ENCODE data around the gene EFCAB7. TPM values are rescaled to one million over a fixed set of nuclear protein-coding genes. Genes with fewer than 3 reads are reported as not detected.

EFCAB7 gene
- total RNA-seq, 1 experiment from 2014 or later: 2.8 TPM

DNA sequence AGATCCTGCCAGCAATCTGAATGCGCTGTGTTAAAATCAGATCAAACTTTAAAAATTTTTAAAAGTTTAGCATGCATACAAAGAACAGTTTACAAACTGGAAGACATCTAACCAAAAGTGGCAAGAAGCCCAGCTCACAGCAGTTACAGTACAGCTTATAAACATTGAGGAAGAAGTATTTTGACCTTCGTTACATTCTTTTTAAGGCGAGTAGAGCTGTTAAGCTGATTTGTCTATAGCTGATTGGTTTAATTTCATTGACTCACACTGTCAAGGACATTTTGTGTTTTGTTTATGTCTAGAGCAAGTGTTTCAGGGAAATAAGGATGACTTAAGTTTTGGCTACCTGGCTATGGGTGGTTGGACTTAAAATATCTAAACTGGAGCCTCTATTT, 66.8 kb downstream of the EFCAB7 start (continued):
- TF ChIP-seq CTCF (IDR thresholded peaks at IDR 0.05) (no peak), ELF4 (CRISPR knock-in tag; IDR thresholded peaks at IDR 0.05; ENCODE audit: low read depth) (no peak), TP53 (CRISPR knock-in tag; IDR thresholded peaks at IDR 0.05) (no peak), FOXP1 (CRISPR knock-in tag; IDR thresholded peaks at IDR 0.05; ENCODE audit: borderline replicate concordance) (no peak)
- TF ChIP-seq, protein P1, sequence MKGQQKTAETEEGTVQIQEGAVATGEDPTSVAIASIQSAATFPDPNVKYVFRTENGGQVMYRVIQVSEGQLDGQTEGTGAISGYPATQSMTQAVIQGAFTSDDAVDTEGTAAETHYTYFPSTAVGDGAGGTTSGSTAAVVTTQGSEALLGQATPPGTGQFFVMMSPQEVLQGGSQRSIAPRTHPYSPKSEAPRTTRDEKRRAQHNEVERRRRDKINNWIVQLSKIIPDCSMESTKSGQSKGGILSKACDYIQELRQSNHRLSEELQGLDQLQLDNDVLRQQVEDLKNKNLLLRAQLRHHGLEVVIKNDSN (CRISPR knock-in tag; IDR thresholded peaks at IDR 0.05): no peak
- TF ChIP-seq, protein P2, sequence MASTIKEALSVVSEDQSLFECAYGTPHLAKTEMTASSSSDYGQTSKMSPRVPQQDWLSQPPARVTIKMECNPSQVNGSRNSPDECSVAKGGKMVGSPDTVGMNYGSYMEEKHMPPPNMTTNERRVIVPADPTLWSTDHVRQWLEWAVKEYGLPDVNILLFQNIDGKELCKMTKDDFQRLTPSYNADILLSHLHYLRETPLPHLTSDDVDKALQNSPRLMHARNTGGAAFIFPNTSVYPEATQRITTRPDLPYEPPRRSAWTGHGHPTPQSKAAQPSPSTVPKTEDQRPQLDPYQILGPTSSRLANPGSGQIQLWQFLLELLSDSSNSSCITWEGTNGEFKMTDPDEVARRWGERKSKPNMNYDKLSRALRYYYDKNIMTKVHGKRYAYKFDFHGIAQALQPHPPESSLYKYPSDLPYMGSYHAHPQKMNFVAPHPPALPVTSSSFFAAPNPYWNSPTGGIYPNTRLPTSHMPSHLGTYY (CRISPR knock-in tag; IDR thresholded peaks at IDR 0.05): no peak

GRCh38 chr1:63592536-63593302, 69.4 kb downstream of the EFCAB7 start:
- Mint-ChIP-seq H3K27me3 (ENCODE audit: low read depth) (no peaks in the 10 kb centered on the region), H3K9me3 (no peaks in the 10 kb centered on the region), H3K4me3 (peak overlapping the region; percentile 90), H3K36me3 (peaks cover 6% of the 10 kb centered on the region; the same call in 1 of the 2 replicates), H3K27ac (peak overlapping the region; percentile 92; the same call in 1 of the 2 replicates), H3K4me1 (peaks cover 24% of the 10 kb centered on the region)
- ChIA-PET POLR2A (no interaction called here), CTCF (interaction anchor here (3.0 kb wide), 1 partner anchor 17 kb away, joined by 21 read pairs; no protein-coding TSS in a partner anchor)
- ATAC-seq (peak; percentile 87; the same call in 1 of the 2 replicates), DNase-seq (ENCODE audit: low spot score) (no peak)
- TF ChIP-seq ZNF219 (CRISPR knock-in tag; IDR thresholded peaks at IDR 0.05; ENCODE audit: borderline replicate concordance) (no peak), ZNF425 (CRISPR knock-in tag; conservative IDR thresholded peaks at IDR 0.05) (no peak), NFE2L1 (CRISPR knock-in tag; IDR thresholded peaks at IDR 0.05) (no peak), ATF2 (CRISPR knock-in tag; IDR thresholded peaks at IDR 0.05; ENCODE audit: borderline replicate concordance, low read depth) (no peak), ZNF263 (CRISPR knock-in tag; IDR thresholded peaks at IDR 0.05; ENCODE audit: low read depth) (no peak), IRF2 (CRISPR knock-in tag; IDR thresholded peaks at IDR 0.05; ENCODE audit: borderline replicate concordance, low read depth) (no peak), OVOL2 (CRISPR knock-in tag; IDR thresholded peaks at IDR 0.05; ENCODE audit: borderline replicate concordance) (no peak), MLX (CRISPR knock-in tag; IDR thresholded peaks at IDR 0.05) (no peak), JAZF1 (CRISPR knock-in tag; IDR thresholded peaks at IDR 0.05) (no peak), NR1H2 (CRISPR knock-in tag; IDR thresholded peaks at IDR 0.05) (no peak), GTF2I (CRISPR knock-in tag; conservative IDR thresholded peaks at IDR 0.05) (no peak)
- TF ChIP-seq, protein P2 (CRISPR knock-in tag; IDR thresholded peaks at IDR 0.05): no peak
- TF ChIP-seq, protein P3, sequence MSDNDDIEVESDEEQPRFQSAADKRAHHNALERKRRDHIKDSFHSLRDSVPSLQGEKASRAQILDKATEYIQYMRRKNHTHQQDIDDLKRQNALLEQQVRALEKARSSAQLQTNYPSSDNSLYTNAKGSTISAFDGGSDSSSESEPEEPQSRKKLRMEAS (CRISPR knock-in tag; IDR thresholded peaks at IDR 0.05): no peak
- TF ChIP-seq, protein P4, sequence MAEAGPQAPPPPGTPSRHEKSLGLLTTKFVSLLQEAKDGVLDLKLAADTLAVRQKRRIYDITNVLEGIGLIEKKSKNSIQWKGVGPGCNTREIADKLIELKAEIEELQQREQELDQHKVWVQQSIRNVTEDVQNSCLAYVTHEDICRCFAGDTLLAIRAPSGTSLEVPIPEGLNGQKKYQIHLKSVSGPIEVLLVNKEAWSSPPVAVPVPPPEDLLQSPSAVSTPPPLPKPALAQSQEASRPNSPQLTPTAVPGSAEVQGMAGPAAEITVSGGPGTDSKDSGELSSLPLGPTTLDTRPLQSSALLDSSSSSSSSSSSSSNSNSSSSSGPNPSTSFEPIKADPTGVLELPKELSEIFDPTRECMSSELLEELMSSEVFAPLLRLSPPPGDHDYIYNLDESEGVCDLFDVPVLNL (CRISPR knock-in tag; IDR thresholded peaks at IDR 0.05; ENCODE audit: borderline replicate concordance, low read depth): no peak
- TF ChIP-seq, protein P5, sequence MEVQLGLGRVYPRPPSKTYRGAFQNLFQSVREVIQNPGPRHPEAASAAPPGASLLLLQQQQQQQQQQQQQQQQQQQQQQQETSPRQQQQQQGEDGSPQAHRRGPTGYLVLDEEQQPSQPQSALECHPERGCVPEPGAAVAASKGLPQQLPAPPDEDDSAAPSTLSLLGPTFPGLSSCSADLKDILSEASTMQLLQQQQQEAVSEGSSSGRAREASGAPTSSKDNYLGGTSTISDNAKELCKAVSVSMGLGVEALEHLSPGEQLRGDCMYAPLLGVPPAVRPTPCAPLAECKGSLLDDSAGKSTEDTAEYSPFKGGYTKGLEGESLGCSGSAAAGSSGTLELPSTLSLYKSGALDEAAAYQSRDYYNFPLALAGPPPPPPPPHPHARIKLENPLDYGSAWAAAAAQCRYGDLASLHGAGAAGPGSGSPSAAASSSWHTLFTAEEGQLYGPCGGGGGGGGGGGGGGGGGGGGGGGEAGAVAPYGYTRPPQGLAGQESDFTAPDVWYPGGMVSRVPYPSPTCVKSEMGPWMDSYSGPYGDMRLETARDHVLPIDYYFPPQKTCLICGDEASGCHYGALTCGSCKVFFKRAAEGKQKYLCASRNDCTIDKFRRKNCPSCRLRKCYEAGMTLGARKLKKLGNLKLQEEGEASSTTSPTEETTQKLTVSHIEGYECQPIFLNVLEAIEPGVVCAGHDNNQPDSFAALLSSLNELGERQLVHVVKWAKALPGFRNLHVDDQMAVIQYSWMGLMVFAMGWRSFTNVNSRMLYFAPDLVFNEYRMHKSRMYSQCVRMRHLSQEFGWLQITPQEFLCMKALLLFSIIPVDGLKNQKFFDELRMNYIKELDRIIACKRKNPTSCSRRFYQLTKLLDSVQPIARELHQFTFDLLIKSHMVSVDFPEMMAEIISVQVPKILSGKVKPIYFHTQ (CRISPR knock-in tag; IDR thresholded peaks at IDR 0.05): no peak
